Tibial nerve (tissue), 3 donors: ENCODE results near the gene POMT2.

Source experiments
- POLR2A ChIP-seq, 2 donors: fragments of 450-650 bp; IDR thresholded peaks; one replicate each; pipeline ENCODE4 v1.6.1; 2017; ENCODE audit warnings: antibody characterized with exemption in 2 of 2, mild to moderate bottlenecking in 2 of 2, moderate library complexity in 2 of 2
- TF ChIP-seq, protein P1 (sequence below), 5 experiments: fragments of 200-600 bp in 3 of 5; fragments of 450-650 bp in 2 of 5; sonication (generic) in 3 of 5; IDR thresholded peaks; one replicate each; pipeline ENCODE4 v1.5.1; 2016 to 2019; ENCODE audit warnings: antibody characterized with exemption in 5 of 5, mild to moderate bottlenecking in 3 of 5, moderate library complexity in 2 of 5

DNA sequence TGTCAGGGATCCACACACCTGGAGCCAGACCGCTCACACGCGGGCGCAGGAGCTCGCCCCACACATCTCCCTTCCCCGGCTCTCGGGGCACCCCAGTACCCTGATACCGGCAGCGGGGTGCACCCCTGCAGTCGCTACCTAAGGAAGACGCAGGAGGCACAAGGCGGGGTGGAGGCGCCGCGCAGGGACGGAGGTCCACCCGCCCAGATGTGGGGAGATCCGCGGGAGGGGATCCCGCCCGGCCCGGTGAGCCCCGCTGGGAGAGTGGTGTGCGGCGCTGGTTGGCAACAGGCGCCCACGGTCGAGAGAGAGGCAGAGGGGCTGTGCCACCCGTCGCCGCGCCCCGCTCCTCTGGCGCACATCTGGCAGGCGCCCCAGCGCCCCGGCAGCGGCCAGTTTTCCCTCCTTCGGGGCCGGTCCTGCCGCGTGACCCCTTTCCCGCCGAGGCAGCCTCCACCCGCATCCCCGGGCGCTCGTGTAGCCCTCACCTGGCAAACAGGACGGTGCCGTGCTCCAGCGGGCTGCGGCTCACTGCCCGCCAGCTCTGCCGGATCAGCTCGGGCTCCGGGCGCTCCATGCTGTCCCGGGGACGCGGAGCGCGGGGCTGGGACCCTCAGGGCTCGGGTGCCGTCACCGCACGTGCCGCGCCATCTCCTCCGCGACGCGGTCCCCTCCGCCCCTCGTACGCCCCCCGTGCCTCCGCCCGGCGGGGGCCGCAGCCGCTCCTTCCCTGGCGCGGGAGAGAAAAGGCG lies 50.1 kb downstream of the POMT2 start:
- no peak for TF ChIP-seq POLR2A (IDR thresholded peaks at IDR 0.05)
- TF ChIP-seq, protein P1, sequence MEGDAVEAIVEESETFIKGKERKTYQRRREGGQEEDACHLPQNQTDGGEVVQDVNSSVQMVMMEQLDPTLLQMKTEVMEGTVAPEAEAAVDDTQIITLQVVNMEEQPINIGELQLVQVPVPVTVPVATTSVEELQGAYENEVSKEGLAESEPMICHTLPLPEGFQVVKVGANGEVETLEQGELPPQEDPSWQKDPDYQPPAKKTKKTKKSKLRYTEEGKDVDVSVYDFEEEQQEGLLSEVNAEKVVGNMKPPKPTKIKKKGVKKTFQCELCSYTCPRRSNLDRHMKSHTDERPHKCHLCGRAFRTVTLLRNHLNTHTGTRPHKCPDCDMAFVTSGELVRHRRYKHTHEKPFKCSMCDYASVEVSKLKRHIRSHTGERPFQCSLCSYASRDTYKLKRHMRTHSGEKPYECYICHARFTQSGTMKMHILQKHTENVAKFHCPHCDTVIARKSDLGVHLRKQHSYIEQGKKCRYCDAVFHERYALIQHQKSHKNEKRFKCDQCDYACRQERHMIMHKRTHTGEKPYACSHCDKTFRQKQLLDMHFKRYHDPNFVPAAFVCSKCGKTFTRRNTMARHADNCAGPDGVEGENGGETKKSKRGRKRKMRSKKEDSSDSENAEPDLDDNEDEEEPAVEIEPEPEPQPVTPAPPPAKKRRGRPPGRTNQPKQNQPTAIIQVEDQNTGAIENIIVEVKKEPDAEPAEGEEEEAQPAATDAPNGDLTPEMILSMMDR (IDR thresholded peaks at IDR 0.05): no peak
